Measurements from ENCODE around the gene CHST3. TPM values are rescaled to one million over a fixed set of nuclear protein-coding genes. Genes with fewer than 3 reads are reported as not detected.

Gene CHST3
- total RNA-seq, 1 donor from 2014 or later = not detected

- Mint-ChIP-seq H3K4me3 (no peak overlapping the region), H3K36me3 (ENCODE audit: low read depth) (no peaks in the 10 kb centered on the region), H3K9me3 (peaks cover 26% of the 10 kb centered on the region), H3K4me1 (no peaks in the 10 kb centered on the region), H3K27me3 (no peaks in the 10 kb centered on the region), H3K27ac (no peak overlapping the region)
- TF ChIP-seq CTCF (IDR thresholded peaks at IDR 0.05) = no peak
- ATAC-seq (ENCODE audit: low read depth) = no peak
- POLR2A ChIA-PET = no interaction called here
- intact Hi-C loops (cut with micrococcal nuclease) = no loop called here
- DNase-seq = no peak
- CTCF ChIA-PET = no interaction called here
These were observed 32.9 kb upstream of the CHST3 start for GRCh38 chr10:71931295-71931694.

DNA sequence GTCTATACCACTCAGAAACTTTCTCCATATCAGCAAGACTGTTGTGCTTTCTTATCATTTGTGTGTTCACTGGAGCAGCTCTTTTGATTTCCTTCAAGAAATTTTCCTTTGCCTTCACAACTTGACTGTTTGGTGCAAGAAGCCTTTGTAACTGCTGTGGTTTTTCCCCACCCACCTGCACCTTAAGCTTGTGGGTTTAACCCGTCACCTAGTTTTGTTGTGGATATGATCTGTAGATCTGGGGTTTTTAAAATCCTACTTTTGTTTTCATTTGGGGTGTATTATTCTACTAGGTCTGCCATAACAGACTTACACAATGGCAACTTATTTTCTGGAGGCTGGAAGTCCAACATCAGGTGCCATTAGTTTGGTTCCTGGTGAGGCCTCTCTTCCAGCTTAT, 30.5 kb upstream of the CHST3 start:
- H3K9me3 Mint-ChIP-seq = peaks cover 29% of the 10 kb centered on the region
- H3K36me3 Mint-ChIP-seq (ENCODE audit: low read depth) = no peaks in the 10 kb centered on the region
- CTCF ChIA-PET = no interaction called here
- no peak overlapping the region for H3K27ac Mint-ChIP-seq
- POLR2A ChIA-PET = no interaction called here
- intact Hi-C loops (cut with micrococcal nuclease) = no loop called here
- ATAC-seq (ENCODE audit: low read depth) = no peak
- H3K4me3 Mint-ChIP-seq = no peak overlapping the region
- H3K4me1 Mint-ChIP-seq = peaks cover 2% of the 10 kb centered on the region
- no peak for TF ChIP-seq CTCF (IDR thresholded peaks at IDR 0.05)
- DNase-seq = no peak
- H3K27me3 Mint-ChIP-seq = no peaks in the 10 kb centered on the region

DNA sequence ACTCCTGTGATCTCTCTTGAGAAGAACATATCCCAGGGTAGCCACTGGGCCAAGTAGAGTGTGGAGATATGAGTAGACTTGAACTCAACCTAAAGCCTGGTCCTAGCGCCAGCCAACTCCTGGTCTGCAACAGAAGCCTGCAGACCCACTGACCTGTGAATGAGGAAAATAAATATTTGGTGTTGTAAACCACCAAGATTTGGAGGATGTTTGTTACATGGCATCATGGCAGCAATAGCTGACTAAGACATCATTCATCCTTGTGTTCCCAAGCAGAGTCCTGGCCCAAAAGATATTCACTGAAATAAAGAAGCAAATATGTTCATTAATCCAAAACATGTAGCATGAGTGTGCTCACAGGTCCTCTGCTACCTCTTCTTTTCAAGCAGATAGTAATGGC, 26.0 kb upstream of the CHST3 start:
- DNase-seq (no peak), ATAC-seq (ENCODE audit: low read depth) (no peak)
- ChIA-PET CTCF (interaction anchor here (0.6 kb wide), 1 partner anchor 42 kb away, joined by 3 read pairs; no protein-coding TSS in a partner anchor), POLR2A (no interaction called here)
- peaks cover 12% of the 10 kb centered on the region for H3K4me1 Mint-ChIP-seq
- H3K9me3 Mint-ChIP-seq = peaks cover 49% of the 10 kb centered on the region
- intact Hi-C loops (cut with micrococcal nuclease) = no loop called here
- H3K27ac Mint-ChIP-seq = no peak overlapping the region
- no peak for TF ChIP-seq CTCF (IDR thresholded peaks at IDR 0.05)
- no peak overlapping the region for H3K4me3 Mint-ChIP-seq
- H3K36me3 Mint-ChIP-seq (ENCODE audit: low read depth) = peaks cover 4% of the 10 kb centered on the region
- H3K27me3 Mint-ChIP-seq = no peaks in the 10 kb centered on the region

DNA sequence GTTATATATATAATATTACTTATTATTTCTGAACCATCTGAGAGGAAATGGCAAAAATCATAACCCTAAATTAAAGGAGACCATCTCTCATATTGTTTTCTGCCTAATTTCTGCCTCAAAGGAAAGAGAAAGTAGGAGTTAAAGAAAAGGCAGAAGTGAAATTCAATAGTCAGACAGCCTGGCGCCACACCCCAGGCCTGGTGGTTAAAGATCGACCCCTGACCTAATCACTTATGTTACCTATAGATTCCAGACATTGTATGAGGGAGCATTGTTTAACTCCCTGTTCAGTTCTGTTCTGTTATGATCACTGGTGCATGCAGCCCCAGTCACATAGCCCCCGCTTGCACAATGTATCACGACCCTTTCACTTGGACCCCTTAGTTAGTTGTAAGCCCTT, 24.9 kb upstream of the CHST3 start:
- no peak overlapping the region for H3K4me3 Mint-ChIP-seq
- H3K27me3 Mint-ChIP-seq = no peaks in the 10 kb centered on the region
- H3K27ac Mint-ChIP-seq = no peak overlapping the region
- ChIA-PET POLR2A (no interaction called here), CTCF (interaction anchor here (0.6 kb wide), 1 partner anchor 404 kb away, joined by 3 read pairs; no protein-coding TSS in a partner anchor)
- ATAC-seq (ENCODE audit: low read depth) = no peak
- DNase-seq = no peak
- intact Hi-C loops (cut with micrococcal nuclease) = no loop called here
- no peak for TF ChIP-seq CTCF (IDR thresholded peaks at IDR 0.05)
- peaks cover 12% of the 10 kb centered on the region for H3K4me1 Mint-ChIP-seq
- peaks cover 45% of the 10 kb centered on the region for H3K9me3 Mint-ChIP-seq
- peaks cover 4% of the 10 kb centered on the region for H3K36me3 Mint-ChIP-seq (ENCODE audit: low read depth)

DNA sequence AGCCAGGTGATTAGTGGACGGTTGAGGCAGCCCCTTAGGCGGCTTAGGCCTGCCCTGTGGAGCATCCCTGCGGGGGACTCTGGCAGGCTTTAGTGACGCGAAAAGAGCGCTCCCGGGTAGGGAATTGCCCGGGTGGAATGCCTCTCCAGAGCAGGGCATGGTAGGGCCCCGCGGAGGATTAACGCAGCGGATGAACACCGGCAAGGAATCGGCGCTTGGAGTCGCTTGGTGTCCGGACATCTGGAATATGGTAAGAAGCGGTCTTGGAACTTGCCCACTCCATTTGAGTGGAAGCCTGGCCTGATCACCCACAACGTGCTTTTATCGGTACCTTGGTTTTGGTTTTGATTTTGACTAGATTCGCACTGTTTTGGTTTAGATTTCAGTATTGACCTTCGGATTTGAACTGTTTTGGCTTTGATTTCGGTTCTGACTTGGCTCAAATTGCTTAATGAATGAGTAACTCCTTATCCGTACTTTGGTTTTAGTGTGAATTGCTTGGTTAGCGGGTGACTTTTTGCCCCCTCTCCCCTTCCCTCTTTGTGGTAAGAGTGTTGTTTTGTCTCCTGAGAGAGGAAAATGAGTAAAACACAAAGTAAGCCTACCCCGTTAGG, 24.2 kb upstream of the CHST3 start:
- intact Hi-C loops (cut with micrococcal nuclease) = no loop called here
- Mint-ChIP-seq H3K36me3 (ENCODE audit: low read depth) (peaks cover 4% of the 10 kb centered on the region), H3K4me1 (peaks cover 12% of the 10 kb centered on the region), H3K27me3 (no peaks in the 10 kb centered on the region), H3K9me3 (peaks cover 44% of the 10 kb centered on the region), H3K4me3 (no peak overlapping the region), H3K27ac (no peak overlapping the region)
- ChIA-PET CTCF (no interaction called here), POLR2A (no interaction called here)
- DNase-seq = no peak
- no peak for TF ChIP-seq CTCF (IDR thresholded peaks at IDR 0.05)
- no peak for ATAC-seq (ENCODE audit: low read depth)
